Body of pancreas (tissue), 4 donors: Measurements from ENCODE around the gene C4orf36. TPM values are rescaled to one million over a fixed set of nuclear protein-coding genes. Genes with fewer than 3 reads are reported as not detected.

ENCODE experiments used
- ATAC-seq: fragments of 150-250 bp; one replicate; pipeline ENCODE4 v1.9.1; 2016
- DNase-seq, 4 donors: peaks; one replicate each; pipeline ENCODE4 v3.0.0-alpha.2; 2019
- H3K27ac ChIP-seq, 4 donors: fragments of 200-600 bp; sonication (generic); 1 replicate in 3 of 4; 2 replicates in 1 of 4; pipeline versions ENCODE4 v1.5.1 to v1.6.1; 2016 to 2019; ENCODE audit warnings: mild to moderate bottlenecking in 1 of 4, mixed read lengths in 1 of 4, moderate library complexity in 1 of 4
- H3K27me3 ChIP-seq, 2 donors: fragments of 200-600 bp; sonication (generic); one replicate each; pipeline ENCODE4 v1.6.0; 2016; ENCODE audit warnings: mild to moderate bottlenecking in 1 of 2
- H3K36me3 ChIP-seq, 2 donors: fragments of 200-600 bp; sonication (generic); replicated peaks in 1 of 2; 2 replicates each; pipeline ENCODE4 v1.5.1; 2016; ENCODE audit warnings: low read depth in 2 of 2; ENCODE audit not compliant: insufficient read depth in 1 of 2
- H3K4me1 ChIP-seq: fragments of 200-600 bp; sonication (generic); one replicate; pipeline ENCODE4 v1.6.0; 2016
- H3K4me3 ChIP-seq, 2 donors: fragments of 200-600 bp; sonication (generic); 1 replicate in 1 of 2; 2 replicates in 1 of 2; pipeline ENCODE4 v1.5.1; 2016 to 2019
- H3K9me3 ChIP-seq, 3 donors: fragments of 200-600 bp; sonication (generic); 1 replicate in 2 of 3; 2 replicates in 1 of 3; pipeline ENCODE4 v1.5.1; 2016
- POLR2A ChIP-seq, 3 donors: fragments of 450-650 bp; IDR thresholded peaks; one replicate each; pipeline ENCODE4 v1.6.1; 2016; ENCODE audit warnings: antibody characterized with exemption in 3 of 3, mild to moderate bottlenecking in 2 of 3
- WGBS, 2 donors: methylation state at CpG; one replicate each; pipeline ENCODE4 v1.1.5; 2017; 5-methylcytosine and 5-hydroxymethylcytosine counted together
- intact Hi-C: fragments of 100-400 bp; cut with DNase I; formaldehyde crosslinking; loops from one replicate; pipeline ENCODE4 v1.15.1; 2023
- total RNA-seq, 2 donors: library from RNA; depleted of rRNA; stranded (reverse); fragments of >200 nt; gene quantifications; one replicate each; pipeline ENCODE4 v1.1.0, GENCODE V29; 2016
- TF ChIP-seq, protein P1 (sequence below), 7 experiments: fragments of 450-650 bp in 4 of 7; fragments of 200-600 bp in 3 of 7; sonication (generic) in 3 of 7; IDR thresholded peaks; one replicate each; pipeline ENCODE4 v1.5.1; 2016 to 2019; ENCODE audit warnings: antibody characterized with exemption in 7 of 7

The C4orf36 gene
- total RNA-seq, 2 donors from 2014 or later: 1.3 to 3.6 TPM

DNA sequence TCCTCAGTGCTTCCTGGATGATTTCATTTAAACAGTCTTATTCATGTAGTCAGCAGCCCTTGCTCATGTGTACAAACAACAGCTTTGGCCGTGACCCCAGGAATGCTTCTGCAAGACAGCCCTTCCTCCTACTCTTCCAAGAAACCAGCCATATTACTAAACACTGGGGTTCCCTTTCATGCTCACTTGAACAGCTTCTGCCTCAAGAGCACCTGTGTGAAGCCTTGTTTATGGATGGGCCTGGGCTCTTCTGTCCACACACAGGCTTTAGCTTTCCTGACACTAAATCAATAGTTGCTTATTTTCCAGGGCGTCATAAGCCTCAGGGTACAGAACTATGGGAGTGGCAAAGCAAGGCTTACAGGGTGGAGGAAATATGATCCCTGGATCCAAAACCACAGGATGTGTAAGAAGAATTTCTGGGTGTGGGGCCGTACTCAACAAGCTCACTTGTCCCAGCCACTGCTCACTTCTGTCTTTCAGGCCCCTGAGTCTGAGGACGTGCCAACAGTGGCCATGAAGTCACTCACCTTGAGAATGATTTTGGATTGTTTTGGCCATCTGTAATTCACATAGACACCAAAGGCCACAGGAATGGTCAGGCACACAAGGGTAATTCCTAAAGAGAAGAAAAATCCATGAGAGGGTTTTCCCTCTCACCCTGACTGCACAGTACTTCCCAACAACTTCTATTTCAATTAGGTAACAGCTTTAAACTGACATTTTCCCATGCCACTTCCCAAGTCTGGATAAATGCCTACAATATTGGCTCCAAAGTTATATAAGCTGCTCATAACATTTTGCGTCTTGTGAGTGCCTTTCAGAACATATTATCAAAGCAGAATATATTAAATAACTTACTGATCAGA lies 60.7 kb downstream of the C4orf36 start:
- Histone ChIP-seq H3K27ac (peak overlapping the region in 1 of 4 donors; percentile 30), H3K27me3 (no peaks in the 10 kb centered on the region), H3K4me3 (no peak overlapping the region), H3K9me3 (no peaks in the 10 kb centered on the region), H3K36me3 (no peaks in the 10 kb centered on the region), H3K4me1 (no peaks in the 10 kb centered on the region)
- peak in 2 of 4 donors; percentile 14 to 22 for DNase-seq
- peak; percentile 40 for ATAC-seq
- WGBS, 2 donors: 57 to 88% methylated on average over 5 of the region's 5 CpGs
- intact Hi-C loops: no loop called here
- TF ChIP-seq, protein P1, sequence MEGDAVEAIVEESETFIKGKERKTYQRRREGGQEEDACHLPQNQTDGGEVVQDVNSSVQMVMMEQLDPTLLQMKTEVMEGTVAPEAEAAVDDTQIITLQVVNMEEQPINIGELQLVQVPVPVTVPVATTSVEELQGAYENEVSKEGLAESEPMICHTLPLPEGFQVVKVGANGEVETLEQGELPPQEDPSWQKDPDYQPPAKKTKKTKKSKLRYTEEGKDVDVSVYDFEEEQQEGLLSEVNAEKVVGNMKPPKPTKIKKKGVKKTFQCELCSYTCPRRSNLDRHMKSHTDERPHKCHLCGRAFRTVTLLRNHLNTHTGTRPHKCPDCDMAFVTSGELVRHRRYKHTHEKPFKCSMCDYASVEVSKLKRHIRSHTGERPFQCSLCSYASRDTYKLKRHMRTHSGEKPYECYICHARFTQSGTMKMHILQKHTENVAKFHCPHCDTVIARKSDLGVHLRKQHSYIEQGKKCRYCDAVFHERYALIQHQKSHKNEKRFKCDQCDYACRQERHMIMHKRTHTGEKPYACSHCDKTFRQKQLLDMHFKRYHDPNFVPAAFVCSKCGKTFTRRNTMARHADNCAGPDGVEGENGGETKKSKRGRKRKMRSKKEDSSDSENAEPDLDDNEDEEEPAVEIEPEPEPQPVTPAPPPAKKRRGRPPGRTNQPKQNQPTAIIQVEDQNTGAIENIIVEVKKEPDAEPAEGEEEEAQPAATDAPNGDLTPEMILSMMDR (IDR thresholded peaks at IDR 0.05): no peak
- no peak for TF ChIP-seq POLR2A (IDR thresholded peaks at IDR 0.05)

Other genes with a start within 250 kb of the C4orf36 start
- 1 to 10 TPM in 1 of 2 donors, under 1 TPM in 1; 0.66 to 2.3 TPM for gene SLC10A6, start 43.0 kb downstream of the C4orf36 start, total RNA-seq
- 10 to 100 TPM; 42.8 to 57.0 TPM for gene AFF1, start 42.6 kb upstream of the C4orf36 start, total RNA-seq